Thymus (tissue), 11 donors: Measurements from ENCODE around the gene MCM9. TPM values are rescaled to one million over a fixed set of nuclear protein-coding genes. Genes with fewer than 3 reads are reported as not detected.

Experiments used
- DNase-seq, 9 donors: peaks; one replicate each; pipeline ENCODE4 v3.0.0-alpha.2; 2013; ENCODE audit warnings: low spot score in 9 of 9, low read depth in 6 of 9, missing footprints in 1 of 9
- H3K27ac ChIP-seq, 2 donors: one replicate each; pipeline ENCODE4 v1.5.1; 2013; ENCODE audit warnings: control low read depth in 1 of 2, low read depth in 1 of 2, low read length in 1 of 2, mild to moderate bottlenecking in 1 of 2, moderate library complexity in 1 of 2
- H3K27me3 ChIP-seq, 2 donors: one replicate each; pipeline ENCODE4 v1.5.1; 2013; ENCODE audit warnings: low read length in 1 of 2; ENCODE audit not compliant: control insufficient read depth in 2 of 2, insufficient read depth in 1 of 2
- H3K36me3 ChIP-seq, 2 donors: one replicate each; pipeline ENCODE4 v1.5.1; 2013; ENCODE audit warnings: low read length in 1 of 2, mild to moderate bottlenecking in 1 of 2, moderate library complexity in 1 of 2; ENCODE audit not compliant: control insufficient read depth in 2 of 2, insufficient read depth in 2 of 2
- H3K4me1 ChIP-seq, 2 donors: one replicate each; pipeline ENCODE4 v1.5.1; 2013; ENCODE audit warnings: low read length in 2 of 2; ENCODE audit not compliant: control insufficient read depth in 2 of 2, insufficient read depth in 2 of 2
- H3K4me3 ChIP-seq, 2 donors: one replicate each; pipeline ENCODE4 v1.5.1; 2013; ENCODE audit warnings: low read length in 2 of 2, control low read depth in 1 of 2, mild to moderate bottlenecking in 1 of 2
- H3K9me3 ChIP-seq, 2 donors: one replicate each; pipeline ENCODE4 v1.5.1; 2013; ENCODE audit warnings: low read length in 1 of 2, mild to moderate bottlenecking in 1 of 2; ENCODE audit not compliant: control insufficient read depth in 2 of 2, insufficient read depth in 1 of 2
- whole genome bisulfite sequencing: extraction: QIAGEN DNeasy Blood & Tissue Kit; methylation state at CpG from one replicate; pipeline ENCODE4 v1.1.7; 2013; 5-methylcytosine and 5-hydroxymethylcytosine counted together
- polyA plus RNA-seq: library from polyadenylated mRNA; stranded (reverse); fragments of 200-250 nt; gene quantifications from one replicate; pipeline ENCODE4 v1.2.3, GENCODE V29; 2013
- total RNA-seq: library from RNA; stranded (reverse); fragments of 120-200 nt; gene quantifications from one replicate; pipeline ENCODE4 v1.2.4, GENCODE V29; 2013
- donor health status: healthy.

The MCM9 gene
- total and polyA plus RNA-seq, 2 donors: 7.6 to 12.2 TPM

GRCh38 chr6:118813775-118814174 is 121.2 kb downstream of the MCM9 start:
- Histone ChIP-seq H3K36me3 (peaks cover 6 to 11% of the 10 kb centered on the region in 2 donors), H3K4me1 (peaks cover 11 to 21% of the 10 kb centered on the region in 2 donors), H3K27ac (no peak overlapping the region), H3K27me3 (no peaks in the 10 kb centered on the region), H3K9me3 (no peaks in the 10 kb centered on the region), H3K4me3 (no peak overlapping the region)
- WGBS: 91% methylated on average over 2 of the region's 2 CpGs
- no peak for DNase-seq

GRCh38 chr6:118812970-118813369 is 122.0 kb downstream of the MCM9 start:
- WGBS: 99% methylated on average over 1 of the region's 1 CpG

GRCh38 chr6:118810420-118811027 is 124.4 kb downstream of the MCM9 start:
- no peaks in the 10 kb centered on the region for H3K9me3 ChIP-seq
- peak overlapping the region; percentile 88 to 90 for H3K27ac ChIP-seq
- H3K27me3 ChIP-seq: no peaks in the 10 kb centered on the region
- H3K4me3 ChIP-seq: no peak overlapping the region
- peaks cover 2 to 6% of the 10 kb centered on the region in 2 donors for H3K36me3 ChIP-seq
- WGBS: 30% methylated on average over 4 of the region's 4 CpGs
- H3K4me1 ChIP-seq: peaks cover 11 to 21% of the 10 kb centered on the region in 2 donors
- peak in 6 of 9 donors; percentile 39 to 89 (median 72) for DNase-seq

More at GRCh38 chr6:118812970-118813369, 122.0 kb downstream of the MCM9 start:
- H3K9me3 ChIP-seq: no peaks in the 10 kb centered on the region
- DNase-seq: no peak
- H3K36me3 ChIP-seq: peaks cover 6 to 11% of the 10 kb centered on the region in 2 donors
- H3K27me3 ChIP-seq: no peaks in the 10 kb centered on the region
- H3K4me1 ChIP-seq: peaks cover 11 to 21% of the 10 kb centered on the region in 2 donors
- no peak overlapping the region for H3K27ac ChIP-seq
- no peak overlapping the region for H3K4me3 ChIP-seq

GRCh38 chr6:118808793-118809638 is 125.9 kb downstream of the MCM9 start:
- peak in 5 of 9 donors; percentile 32 to 74 (median 51) for DNase-seq
- no peak overlapping the region for H3K4me3 ChIP-seq
- peaks cover 11 to 21% of the 10 kb centered on the region in 2 donors for H3K4me1 ChIP-seq
- H3K27ac ChIP-seq: peak overlapping the region; percentile 88 to 90
- H3K9me3 ChIP-seq: no peaks in the 10 kb centered on the region
- H3K36me3 ChIP-seq: no peaks in the 10 kb centered on the region
- 71% methylated on average over 5 of the region's 5 CpGs for WGBS
- no peaks in the 10 kb centered on the region for H3K27me3 ChIP-seq

GRCh38 chr6:118804091-118804490 is 130.9 kb downstream of the MCM9 start:
- 99% methylated on average over 4 of the region's 4 CpGs for WGBS
- Histone ChIP-seq H3K4me3 (no peak overlapping the region), H3K27me3 (no peaks in the 10 kb centered on the region), H3K4me1 (peaks cover 5 to 19% of the 10 kb centered on the region in 2 donors), H3K9me3 (peaks cover 0 to 5% of the 10 kb centered on the region in 2 donors), H3K36me3 (no peaks in the 10 kb centered on the region), H3K27ac (no peak overlapping the region)
- DNase-seq: no peak

GRCh38 chr6:118801257-118801656 is 133.7 kb downstream of the MCM9 start:
- Histone ChIP-seq H3K36me3 (no peaks in the 10 kb centered on the region), H3K4me3 (no peak overlapping the region), H3K9me3 (peaks cover 0 to 9% of the 10 kb centered on the region in 2 donors), H3K27ac (peak overlapping the region in 1 of 2 donors; percentile 86), H3K27me3 (no peaks in the 10 kb centered on the region), H3K4me1 (peaks cover 5 to 16% of the 10 kb centered on the region in 2 donors)
- 95% methylated on average over 6 of the region's 6 CpGs for WGBS
- DNase-seq: no peak

GRCh38 chr6:118800394-118801071 is 134.4 kb downstream of the MCM9 start:
- 30% methylated on average over 17 of the region's 17 CpGs for WGBS
- Histone ChIP-seq H3K4me1 (peaks cover 5 to 16% of the 10 kb centered on the region in 2 donors), H3K27me3 (no peaks in the 10 kb centered on the region), H3K27ac (peak overlapping the region; percentile 59 to 86), H3K9me3 (peaks cover 0 to 11% of the 10 kb centered on the region in 2 donors), H3K36me3 (no peaks in the 10 kb centered on the region), H3K4me3 (no peak overlapping the region)
- DNase-seq: peak; percentile 73 to 96 (median 91)

- Histone ChIP-seq H3K4me1 (peaks cover 5 to 16% of the 10 kb centered on the region in 2 donors), H3K36me3 (no peaks in the 10 kb centered on the region), H3K27me3 (no peaks in the 10 kb centered on the region), H3K9me3 (peaks cover 0 to 11% of the 10 kb centered on the region in 2 donors), H3K27ac (peak overlapping the region in 1 of 2 donors; percentile 86), H3K4me3 (no peak overlapping the region)
- 96% methylated on average over 4 of the region's 4 CpGs for WGBS
- no peak for DNase-seq
Measured at GRCh38 chr6:118799826-118800225, 135.1 kb downstream of the MCM9 start.
